Esophagus muscularis mucosa (tissue), 4 donors: ENCODE measurements around the gene DOCK1.

ENCODE experiments used
- CTCF ChIP-seq, 3 experiments: fragments of 200-600 bp in 2 of 3; fragments of 450-650 bp in 1 of 3; sonication (generic) in 2 of 3; IDR thresholded peaks; one replicate each; pipeline ENCODE4 v1.5.1; 2017 to 2019; ENCODE audit warnings: antibody characterized with exemption in 3 of 3, mild to moderate bottlenecking in 2 of 3, moderate library complexity in 1 of 3
- EP300 ChIP-seq: sonication (generic); formaldehyde crosslinking; IDR thresholded peaks from one replicate; pipeline ENCODE4 v1.6.1; 2017; ENCODE audit warnings: antibody characterized with exemption
- POLR2A ChIP-seq: fragments of 450-650 bp; IDR thresholded peaks from one replicate; pipeline ENCODE4 v1.6.1; 2017; ENCODE audit warnings: antibody characterized with exemption, moderate library complexity, mild to moderate bottlenecking, low read depth
- POLR2AphosphoS5 ChIP-seq, 2 donors: sonication (generic); formaldehyde crosslinking; IDR thresholded peaks; one replicate each; pipeline ENCODE4 v1.6.1; 2017; ENCODE audit warnings: antibody characterized with exemption in 2 of 2

GRCh38 chr10:127016331-127016730, 111.1 kb downstream of the DOCK1 start:
- TF ChIP-seq CTCF (IDR thresholded peaks at IDR 0.05) (no peak), POLR2AphosphoS5 (IDR thresholded peaks at IDR 0.05) (no peak), EP300 (no peak), POLR2A (no peak)
